CD4-positive, alpha-beta memory T cell (primary cell): ENCODE results near the gene FAF1. TPM values are rescaled to one million over a fixed set of nuclear protein-coding genes. Genes with fewer than 3 reads are reported as not detected.

Experiments used
- CTCF ChIA-PET: fragments of 350-600 bp; sonication (Branson Sonifier 250); formaldehyde crosslinking; loops from one replicate; lab custom pipeline; 2021; ENCODE audit warnings: inconsistent platforms; ENCODE audit not compliant: partially characterized antibody; lab: Charles Lee
- POLR2A ChIA-PET: fragments of 350-600 bp; sonication (Branson Sonifier 250); formaldehyde crosslinking; loops from one replicate; lab custom pipeline; 2021; ENCODE audit not compliant: partially characterized antibody; lab: Charles Lee
- DNase-seq, 5 donors: peaks; one replicate each; pipeline versions ENCODE4 v3.0.0 to v3.0.0-alpha.2; 2020 to 2022; ENCODE audit warnings: mixed read lengths in 1 of 5
- H3K27ac ChIP-seq: one replicate; pipeline ENCODE4 v1.7.0; 2013; ENCODE audit warnings: low read depth, low read length
- H3K27me3 ChIP-seq: 2 replicates; pipeline ENCODE4 v1.7.0; 2013; ENCODE audit warnings: mild to moderate bottlenecking, low read length, moderate library complexity; ENCODE audit not compliant: insufficient read depth
- H3K36me3 ChIP-seq: 2 replicates; pipeline ENCODE4 v1.7.0; 2013; ENCODE audit warnings: mild to moderate bottlenecking, low read length, moderate library complexity; ENCODE audit not compliant: insufficient read depth
- H3K4me1 ChIP-seq: 2 replicates; pipeline ENCODE4 v1.7.0; 2013; ENCODE audit warnings: mild to moderate bottlenecking, low read length, moderate library complexity; ENCODE audit not compliant: insufficient read depth
- H3K4me3 ChIP-seq, 2 donors: one replicate each; pipeline ENCODE4 v1.7.0; 2013; ENCODE audit warnings: low read length in 2 of 2, mild to moderate bottlenecking in 1 of 2
- H3K9me3 ChIP-seq, 2 donors: one replicate each; pipeline ENCODE4 v1.7.0; 2013; ENCODE audit warnings: low read length in 2 of 2, control low read depth in 1 of 2; ENCODE audit not compliant: control insufficient read depth in 1 of 2
- H3K27ac Mint-ChIP-seq, 7 donors: one replicate each; pipeline ENCODE4 v1.8.0; 2020 to 2021; ENCODE audit warnings: mixed read lengths in 7 of 7, mild to moderate bottlenecking in 6 of 7, inconsistent platforms in 3 of 7, moderate library complexity in 3 of 7
- H3K27me3 Mint-ChIP-seq, 2 donors: one replicate each; pipeline ENCODE4 v1.8.0; 2020 to 2021; ENCODE audit warnings: mixed read lengths in 2 of 2
- H3K36me3 Mint-ChIP-seq, 2 donors: one replicate each; pipeline ENCODE4 v1.8.0; 2020 to 2021; ENCODE audit warnings: mixed read lengths in 2 of 2, inconsistent platforms in 1 of 2, mild to moderate bottlenecking in 1 of 2
- H3K4me1 Mint-ChIP-seq, 4 donors: one replicate each; pipeline ENCODE4 v1.8.0; 2020 to 2021; ENCODE audit warnings: mixed read lengths in 4 of 4, mild to moderate bottlenecking in 1 of 4
- H3K4me3 Mint-ChIP-seq, 8 donors: one replicate each; pipeline ENCODE4 v1.8.0; 2020 to 2021; ENCODE audit warnings: mixed read lengths in 8 of 8, mild to moderate bottlenecking in 7 of 8, moderate library complexity in 6 of 8, inconsistent platforms in 3 of 8
- H3K9me3 Mint-ChIP-seq, 8 donors: one replicate each; pipeline ENCODE4 v1.8.0; 2020 to 2021; ENCODE audit warnings: mixed read lengths in 8 of 8, mild to moderate bottlenecking in 5 of 8, inconsistent platforms in 3 of 8, moderate library complexity in 1 of 8
- intact Hi-C: fragments of 100-400 bp; cut with micrococcal nuclease; formaldehyde crosslinking; loops from one replicate; pipeline ENCODE4 v1.15.1; 2023
- polyA plus RNA-seq, 2 donors: library from polyadenylated mRNA; unstranded; fragments of 300-500 nt; fragmentation: Illumina TruSeq; gene quantifications; one replicate each; pipeline ENCODE4 v1.2.3, GENCODE V29; 2021
- total RNA-seq, 2 experiments: library from RNA; stranded (reverse); gene quantifications; one replicate each; pipeline ENCODE4 v1.2.3, GENCODE V29; 2021

FAF1 gene
- total and polyA plus RNA-seq, 4 experiments from 2014 or later: 36.0 to 60.2 (median 53.9) TPM

DNA sequence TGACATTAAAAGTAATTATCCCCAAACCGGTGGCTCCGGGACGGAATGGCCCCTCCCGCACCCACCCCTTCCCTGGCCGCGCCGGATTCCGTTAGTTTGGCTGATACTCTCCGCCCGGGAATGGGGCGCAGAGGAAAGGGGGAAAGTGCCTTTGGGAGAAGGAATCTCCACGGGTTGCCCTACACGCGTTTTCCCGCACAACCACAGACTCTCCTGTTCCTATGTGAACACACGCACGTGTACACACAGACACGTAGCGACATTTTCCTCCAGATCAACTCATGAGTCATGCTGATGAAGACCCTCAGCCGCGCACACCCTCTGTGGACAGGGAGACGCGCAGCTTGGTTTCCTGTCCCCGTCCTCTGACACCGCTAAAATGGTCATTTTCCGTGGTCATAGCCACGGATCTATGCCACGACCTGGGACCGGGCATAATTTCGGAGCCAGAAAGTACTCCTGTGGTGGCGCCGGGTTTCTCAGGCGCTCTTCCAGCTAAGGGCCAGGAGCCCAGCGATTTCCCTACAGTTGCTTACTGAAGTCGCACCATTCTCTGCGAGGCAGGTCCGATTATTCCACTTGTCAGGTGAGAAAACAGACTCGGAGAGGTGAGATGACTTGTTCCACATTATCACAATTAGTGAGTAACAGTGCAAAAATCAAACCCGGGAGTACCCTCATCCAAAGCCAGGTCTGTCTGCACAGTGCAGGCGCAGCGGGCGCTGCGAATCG, 532.8 kb downstream of the FAF1 start:
- peaks cover 59% of the 10 kb centered on the region for H3K27me3 ChIP-seq
- H3K36me3 Mint-ChIP-seq: peaks cover 0 to 3% of the 10 kb centered on the region in 2 donors
- intact Hi-C loops: no loop called here

DNA sequence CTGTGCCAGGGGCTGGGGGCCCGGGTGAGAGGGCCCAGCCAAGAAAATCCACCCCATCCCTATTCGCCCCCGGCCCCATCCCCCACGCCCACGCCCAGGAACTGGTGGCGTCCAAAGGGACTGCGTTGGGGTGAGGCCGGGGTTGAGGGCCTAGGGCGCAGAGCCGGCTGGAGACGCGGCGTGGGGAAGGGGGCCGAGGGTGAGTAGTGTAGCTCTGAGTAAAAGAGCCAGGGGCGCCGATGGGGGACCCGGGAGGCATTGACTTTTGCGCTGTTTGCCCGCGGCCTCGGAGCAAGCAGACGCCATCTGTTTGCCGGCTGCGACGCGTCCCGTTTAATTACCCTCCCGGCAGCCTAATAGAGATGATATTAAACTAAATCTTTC, 533.4 kb downstream of the FAF1 start:
- Mint-ChIP-seq H3K27me3 (peaks cover 70 to 73% of the 10 kb centered on the region in 2 donors), H3K27ac (no peak overlapping the region), H3K4me1 (peaks cover 23 to 63% (median 44%) of the 10 kb centered on the region in 4 donors), H3K36me3 (peaks cover 0 to 3% of the 10 kb centered on the region in 2 donors), H3K4me3 (peak overlapping the region in 1 of 8 donors; percentile 39), H3K9me3 (peaks cover 0 to 8% (median 2%) of the 10 kb centered on the region in 8 donors)
- H3K4me3 ChIP-seq: no peak overlapping the region
- H3K4me1 ChIP-seq: peaks cover 29% of the 10 kb centered on the region
- POLR2A ChIA-PET: no interaction called here
- H3K9me3 ChIP-seq: no peaks in the 10 kb centered on the region
- H3K36me3 ChIP-seq: no peaks in the 10 kb centered on the region
- peaks cover 65% of the 10 kb centered on the region for H3K27me3 ChIP-seq
- CTCF ChIA-PET: no interaction called here
- no peak for DNase-seq
- H3K27ac ChIP-seq: no peak overlapping the region
- intact Hi-C loops: no loop called here

More for the DNA sequence above, 532.8 kb downstream of the FAF1 start:
- H3K27ac ChIP-seq: no peak overlapping the region
- H3K4me3 ChIP-seq: no peak overlapping the region
- H3K9me3 ChIP-seq: no peaks in the 10 kb centered on the region
- Mint-ChIP-seq H3K9me3 (peaks cover 0 to 8% (median 2%) of the 10 kb centered on the region in 8 donors), H3K4me1 (peaks cover 18 to 58% (median 38%) of the 10 kb centered on the region in 4 donors), H3K27ac (no peak overlapping the region), H3K27me3 (peaks cover 68 to 71% of the 10 kb centered on the region in 2 donors), H3K4me3 (peak overlapping the region in 4 of 8 donors; percentile 15 to 61 (median 28))
- peaks cover 29% of the 10 kb centered on the region for H3K4me1 ChIP-seq
- H3K36me3 ChIP-seq: no peaks in the 10 kb centered on the region
- POLR2A ChIA-PET: no interaction called here
- CTCF ChIA-PET: no interaction called here
- DNase-seq: no peak

DNA sequence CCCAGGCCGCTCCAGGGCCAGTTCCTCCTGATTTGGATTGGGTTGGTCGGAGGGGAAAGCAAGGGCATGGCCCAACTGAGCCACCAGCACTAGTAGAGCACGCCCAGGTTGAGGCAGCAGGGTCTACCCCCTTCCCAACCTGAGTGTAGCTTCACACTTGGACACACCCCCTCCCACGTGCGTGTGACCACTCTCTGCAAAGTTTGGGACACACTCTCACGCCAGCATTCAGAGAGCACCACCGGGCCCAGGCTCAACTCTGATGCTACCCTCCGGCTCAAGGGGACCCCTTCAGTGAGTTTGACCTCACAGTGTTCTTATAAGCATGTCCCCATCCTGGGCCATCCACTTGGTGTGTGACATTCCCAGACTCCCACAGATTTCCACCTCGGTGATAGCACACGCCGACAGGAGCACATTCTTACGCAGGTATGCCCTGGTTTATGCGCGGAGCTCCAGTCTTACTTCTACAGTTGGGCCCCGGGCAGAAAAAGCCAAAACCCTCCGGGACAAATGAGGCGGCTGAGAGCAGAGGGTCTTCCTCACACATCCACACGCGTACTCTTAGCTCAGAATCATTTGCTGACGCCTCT, 533.9 kb downstream of the FAF1 start:
- H3K4me1 ChIP-seq: peaks cover 29% of the 10 kb centered on the region
- peaks cover 25 to 63% (median 46%) of the 10 kb centered on the region in 4 donors for H3K4me1 Mint-ChIP-seq
- H3K9me3 Mint-ChIP-seq: peaks cover 0 to 6% (median under 1%) of the 10 kb centered on the region in 8 donors
- ChIA-PET CTCF (no interaction called here), POLR2A (no interaction called here)
- peaks cover 0 to 3% of the 10 kb centered on the region in 2 donors for H3K36me3 Mint-ChIP-seq
- no peak for DNase-seq
- no peak overlapping the region for H3K4me3 ChIP-seq
- peaks cover 70 to 72% of the 10 kb centered on the region in 2 donors for H3K27me3 Mint-ChIP-seq
- peak overlapping the region in 1 of 7 donors; percentile 31 for H3K27ac Mint-ChIP-seq
- no peaks in the 10 kb centered on the region for H3K36me3 ChIP-seq
- intact Hi-C loops: no loop called here
- H3K9me3 ChIP-seq: no peaks in the 10 kb centered on the region
- peak overlapping the region in 5 of 8 donors; percentile 4 to 95 (median 56) for H3K4me3 Mint-ChIP-seq
- no peak overlapping the region for H3K27ac ChIP-seq
- H3K27me3 ChIP-seq: peaks cover 62% of the 10 kb centered on the region

DNA sequence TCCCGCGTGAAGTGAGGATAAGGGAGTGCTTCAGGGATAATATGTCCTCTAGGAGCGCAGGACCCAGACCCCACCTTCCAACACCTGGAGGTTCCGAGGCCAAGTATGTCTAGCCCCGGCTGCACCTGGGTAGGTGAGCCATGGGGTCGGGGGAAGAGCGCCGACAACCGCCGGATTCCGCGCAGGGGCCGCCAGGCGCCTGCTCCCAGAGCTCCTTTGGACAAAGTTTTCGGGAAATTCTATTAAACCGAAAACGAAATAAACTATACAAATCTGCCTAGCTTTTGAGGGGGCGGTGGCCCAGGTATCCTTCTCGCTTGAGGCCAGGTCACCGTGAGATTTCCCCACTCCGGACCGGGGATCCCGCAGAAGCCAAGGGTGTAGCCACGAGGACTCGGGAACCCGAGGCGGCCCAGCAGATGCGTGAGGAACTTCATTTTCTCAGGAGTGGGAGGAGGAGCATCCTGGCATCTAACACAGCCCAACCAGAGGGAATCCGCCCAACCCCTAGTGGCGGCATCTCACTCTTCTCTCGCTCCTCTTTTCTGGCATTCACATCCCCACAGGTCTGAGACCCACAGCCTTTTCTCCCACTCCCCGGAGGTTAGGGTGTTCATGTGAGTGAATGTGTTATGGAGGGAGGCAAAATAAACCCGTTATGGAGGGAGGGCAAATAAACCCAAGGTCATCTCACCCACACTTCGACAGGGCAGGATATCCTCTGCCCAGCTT, 534.5 kb downstream of the FAF1 start:
- no peak overlapping the region for H3K27ac ChIP-seq
- Mint-ChIP-seq H3K4me3 (peak overlapping the region; percentile 12 to 98 (median 88)), H3K4me1 (peaks cover 25 to 64% (median 47%) of the 10 kb centered on the region in 4 donors), H3K27ac (peak overlapping the region in 1 of 7 donors; percentile 41), H3K36me3 (peaks cover 0 to 3% of the 10 kb centered on the region in 2 donors), H3K27me3 (peaks cover 67 to 69% of the 10 kb centered on the region in 2 donors), H3K9me3 (peaks cover 0 to 4% (median under 1%) of the 10 kb centered on the region in 8 donors)
- ChIA-PET CTCF (no interaction called here), POLR2A (no interaction called here)
- H3K27me3 ChIP-seq: peaks cover 56% of the 10 kb centered on the region
- H3K4me1 ChIP-seq: peaks cover 29% of the 10 kb centered on the region
- no peaks in the 10 kb centered on the region for H3K36me3 ChIP-seq
- DNase-seq: no peak
- no peak overlapping the region for H3K4me3 ChIP-seq
- intact Hi-C loops: no loop called here
- no peaks in the 10 kb centered on the region for H3K9me3 ChIP-seq

DNA sequence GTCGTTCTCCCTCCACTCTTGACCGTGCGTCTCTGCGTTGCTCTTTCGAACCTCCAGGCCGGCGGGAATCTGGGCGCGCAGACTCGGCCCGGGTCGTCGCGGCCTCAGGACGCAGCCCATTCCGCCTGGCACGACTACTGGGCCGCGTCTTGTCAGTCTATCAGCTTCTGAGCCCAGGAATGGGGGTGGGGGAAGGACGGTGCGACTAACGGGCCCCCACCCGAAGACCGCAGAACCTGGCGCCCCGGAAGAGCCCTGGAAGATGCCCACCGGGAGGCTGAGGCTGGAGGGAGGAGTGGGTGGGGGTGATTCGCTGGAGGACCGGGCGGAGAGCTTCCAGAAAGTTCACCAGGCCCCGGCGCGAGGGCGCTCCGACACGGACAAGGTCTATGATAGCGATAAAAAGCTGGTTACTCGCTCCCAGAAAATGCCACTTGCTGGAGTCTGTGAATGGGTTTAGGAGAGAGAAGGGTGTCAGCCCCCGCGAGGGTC, 535.1 kb downstream of the FAF1 start:
- Histone ChIP-seq H3K4me3 (no peak overlapping the region), H3K27ac (no peak overlapping the region), H3K27me3 (peaks cover 55% of the 10 kb centered on the region), H3K36me3 (no peaks in the 10 kb centered on the region), H3K4me1 (peaks cover 29% of the 10 kb centered on the region), H3K9me3 (no peaks in the 10 kb centered on the region)
- no peak for DNase-seq
- Mint-ChIP-seq H3K36me3 (peaks cover 0 to 3% of the 10 kb centered on the region in 2 donors), H3K9me3 (peaks cover 0 to 4% (median under 1%) of the 10 kb centered on the region in 8 donors), H3K27ac (peak overlapping the region in 1 of 7 donors; percentile 46), H3K4me3 (peak overlapping the region; percentile 84 to 98 (median 91)), H3K27me3 (peaks cover 69 to 70% of the 10 kb centered on the region in 2 donors), H3K4me1 (peaks cover 30 to 69% (median 51%) of the 10 kb centered on the region in 4 donors)
- intact Hi-C loops: no loop called here
- CTCF ChIA-PET: no interaction called here
- POLR2A ChIA-PET: no interaction called here

DNA sequence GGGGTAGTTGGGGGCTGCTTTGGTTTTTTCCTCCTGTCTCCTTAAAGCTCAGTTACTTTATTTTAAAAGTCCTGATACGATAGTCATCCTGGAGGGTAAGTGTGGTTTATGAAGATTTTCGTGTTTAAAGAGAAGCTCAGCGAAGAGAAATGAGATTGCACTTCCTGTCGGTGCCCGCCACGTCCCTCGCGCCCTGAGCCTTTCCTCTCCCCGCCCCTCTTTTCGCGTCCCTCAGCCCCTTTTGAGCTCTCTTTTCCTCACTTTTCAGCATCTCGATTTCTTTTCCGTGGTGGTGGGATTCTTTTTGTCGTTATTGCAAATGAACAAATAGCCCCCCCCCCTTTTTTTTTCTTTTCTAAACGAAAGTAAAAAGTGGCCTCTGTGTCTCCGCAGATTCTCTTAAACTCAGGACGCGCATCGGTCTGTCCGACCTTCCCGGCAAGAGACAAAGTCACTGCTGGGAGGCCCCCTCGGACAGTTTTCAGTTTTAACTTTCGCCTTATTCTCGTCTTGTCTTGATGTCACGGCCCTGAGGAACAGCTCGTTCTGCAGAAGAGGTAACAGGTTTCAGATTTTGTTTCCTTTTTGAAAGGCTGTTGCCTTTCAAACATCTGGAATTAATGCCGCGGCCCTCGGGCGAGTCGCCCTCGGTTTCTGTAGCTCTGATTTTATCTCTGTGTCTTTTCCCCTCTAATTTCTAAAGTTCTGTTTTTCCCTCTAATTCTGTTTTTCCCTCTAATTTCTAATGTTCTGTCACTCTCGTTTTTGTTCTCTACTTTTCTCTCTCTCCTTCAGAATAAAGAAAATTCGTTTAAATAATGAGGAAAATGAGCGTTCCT, 535.8 kb downstream of the FAF1 start:
- H3K27me3 ChIP-seq: peaks cover 51% of the 10 kb centered on the region
- Mint-ChIP-seq H3K27me3 (peaks cover 69 to 70% of the 10 kb centered on the region in 2 donors), H3K27ac (peak overlapping the region in 2 of 7 donors; percentile 46 to 55), H3K9me3 (peaks cover 0 to 4% (median 0%) of the 10 kb centered on the region in 8 donors), H3K36me3 (peaks cover 0 to 3% of the 10 kb centered on the region in 2 donors), H3K4me1 (peaks cover 33 to 75% (median 55%) of the 10 kb centered on the region in 4 donors), H3K4me3 (peak overlapping the region; percentile 84 to 98 (median 91))
- no peak overlapping the region for H3K27ac ChIP-seq
- intact Hi-C loops: no loop called here
- no peak for DNase-seq
- no peaks in the 10 kb centered on the region for H3K9me3 ChIP-seq
- H3K4me1 ChIP-seq: peaks cover 32% of the 10 kb centered on the region
- POLR2A ChIA-PET: no interaction called here
- H3K36me3 ChIP-seq: no peaks in the 10 kb centered on the region
- CTCF ChIA-PET: no interaction called here
- H3K4me3 ChIP-seq: peak overlapping the region; percentile 42 to 52
